GM21360 (cell line): ENCODE data around the gene RASSF1.
A peak's percentile ranks its signal among the peaks of the same experiment; 100 is the strongest.

Experiments
- ATAC-seq: cut with Tn5 transposase; IDR thresholded peaks from one replicate; pipeline ENCODE4 v1.9.1; 2021; ENCODE audit warnings: mild to moderate bottlenecking, moderate library complexity; ENCODE audit not compliant: unreplicated experiment

The RASSF1 gene

GRCh38 chr3:50369012-50369670 lies 28.5 kb upstream of the RASSF1 start:
- ATAC-seq, result no peak

GRCh38 chr3:50365842-50366220 lies 25.2 kb upstream of the RASSF1 start:
- no peak for ATAC-seq

GRCh38 chr3:50365080-50365841 lies 24.6 kb upstream of the RASSF1 start:
- peak; percentile 80 for ATAC-seq

GRCh38 chr3:50364573-50365079 lies 24.0 kb upstream of the RASSF1 start:
- ATAC-seq, result peak; percentile 9

- ATAC-seq, result peak; percentile 12
Measured at GRCh38 chr3:50359760-50360110, 19.1 kb upstream of the RASSF1 start.

- peak; percentile 95 for ATAC-seq
Measured at GRCh38 chr3:50358911-50359759, 18.5 kb upstream of the RASSF1 start, which contains the start of gene TMEM115. Gene TMEM115, minus strand, starts transcription at chr3:50359521. Its CDS starts 458 bp downstream, at chr3:50359063.

- no peak for ATAC-seq
Measured at GRCh38 chr3:50358355-50358910, 17.8 kb upstream of the RASSF1 start.

- no peak for ATAC-seq
Measured at GRCh38 chr3:50357481-50357880, 16.8 kb upstream of the RASSF1 start.

GRCh38 chr3:50356553-50356952 lies 15.9 kb upstream of the RASSF1 start:
- ATAC-seq, result no peak

GRCh38 chr3:50355829-50356552 lies 15.4 kb upstream of the RASSF1 start:
- ATAC-seq, result no peak

- no peak for ATAC-seq
Measured at GRCh38 chr3:50354850-50355249, 14.2 kb upstream of the RASSF1 start.

- ATAC-seq, result no peak
Measured at GRCh38 chr3:50354186-50354764, 13.6 kb upstream of the RASSF1 start.

GRCh38 chr3:50353245-50354004 lies 12.8 kb upstream of the RASSF1 start:
- no peak for ATAC-seq

- ATAC-seq, result no peak
Measured at GRCh38 chr3:50352781-50353180, 12.1 kb upstream of the RASSF1 start.

- ATAC-seq, result peak; percentile 6
Measured at GRCh38 chr3:50351323-50351697, 10.7 kb upstream of the RASSF1 start.

GRCh38 chr3:50350527-50351322 lies 10.1 kb upstream of the RASSF1 start, which contains the start of the genes CYB561D2 and NPRL2:
Gene CYB561D2, plus strand, starts transcription at chr3:50350862. Its CDS starts 572 bp downstream, at chr3:50351434.
Gene NPRL2, minus strand, starts transcription at chr3:50350775. Its CDS starts 123 bp downstream, at chr3:50350652.
- peak; percentile 81 for ATAC-seq

GRCh38 chr3:50350213-50350526 lies 9.5 kb upstream of the RASSF1 start:
- no peak for ATAC-seq

GRCh38 chr3:50347187-50347813 lies 6.7 kb upstream of the RASSF1 start:
- ATAC-seq, result no peak
